SK-N-DZ (cell line): ENCODE data around the gene ALOX15. TPM values are rescaled to one million over a fixed set of nuclear protein-coding genes. Genes with fewer than 3 reads are reported as not detected.
"Not testable (repeated sequence)": the region's sequence is repeated elsewhere in the genome, so short reads cannot be mapped to it uniquely, and the experiment has no call there.

Source experiments
- DNase-seq: peaks from one replicate; pipeline ENCODE4 v3.0.0-alpha.2; 2015; ENCODE audit warnings: low spot score
- polyA plus RNA-seq, 2 experiments: library from polyadenylated mRNA; depleted of rRNA; stranded (reverse); fragments of >200 nt; gene quantifications; 2 replicates each; pipeline ENCODE4 v1.2.3, GENCODE V29; 2014

ALOX15 gene, protein sequence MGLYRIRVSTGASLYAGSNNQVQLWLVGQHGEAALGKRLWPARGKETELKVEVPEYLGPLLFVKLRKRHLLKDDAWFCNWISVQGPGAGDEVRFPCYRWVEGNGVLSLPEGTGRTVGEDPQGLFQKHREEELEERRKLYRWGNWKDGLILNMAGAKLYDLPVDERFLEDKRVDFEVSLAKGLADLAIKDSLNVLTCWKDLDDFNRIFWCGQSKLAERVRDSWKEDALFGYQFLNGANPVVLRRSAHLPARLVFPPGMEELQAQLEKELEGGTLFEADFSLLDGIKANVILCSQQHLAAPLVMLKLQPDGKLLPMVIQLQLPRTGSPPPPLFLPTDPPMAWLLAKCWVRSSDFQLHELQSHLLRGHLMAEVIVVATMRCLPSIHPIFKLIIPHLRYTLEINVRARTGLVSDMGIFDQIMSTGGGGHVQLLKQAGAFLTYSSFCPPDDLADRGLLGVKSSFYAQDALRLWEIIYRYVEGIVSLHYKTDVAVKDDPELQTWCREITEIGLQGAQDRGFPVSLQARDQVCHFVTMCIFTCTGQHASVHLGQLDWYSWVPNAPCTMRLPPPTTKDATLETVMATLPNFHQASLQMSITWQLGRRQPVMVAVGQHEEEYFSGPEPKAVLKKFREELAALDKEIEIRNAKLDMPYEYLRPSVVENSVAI
- not detected in 2 replicates for polyA plus RNA-seq (2014; cell fraction: cytosol; rRNA removed)
- polyA plus RNA-seq (2014; cell fraction: nucleus; rRNA removed): not detected in 2 replicates

DNA sequence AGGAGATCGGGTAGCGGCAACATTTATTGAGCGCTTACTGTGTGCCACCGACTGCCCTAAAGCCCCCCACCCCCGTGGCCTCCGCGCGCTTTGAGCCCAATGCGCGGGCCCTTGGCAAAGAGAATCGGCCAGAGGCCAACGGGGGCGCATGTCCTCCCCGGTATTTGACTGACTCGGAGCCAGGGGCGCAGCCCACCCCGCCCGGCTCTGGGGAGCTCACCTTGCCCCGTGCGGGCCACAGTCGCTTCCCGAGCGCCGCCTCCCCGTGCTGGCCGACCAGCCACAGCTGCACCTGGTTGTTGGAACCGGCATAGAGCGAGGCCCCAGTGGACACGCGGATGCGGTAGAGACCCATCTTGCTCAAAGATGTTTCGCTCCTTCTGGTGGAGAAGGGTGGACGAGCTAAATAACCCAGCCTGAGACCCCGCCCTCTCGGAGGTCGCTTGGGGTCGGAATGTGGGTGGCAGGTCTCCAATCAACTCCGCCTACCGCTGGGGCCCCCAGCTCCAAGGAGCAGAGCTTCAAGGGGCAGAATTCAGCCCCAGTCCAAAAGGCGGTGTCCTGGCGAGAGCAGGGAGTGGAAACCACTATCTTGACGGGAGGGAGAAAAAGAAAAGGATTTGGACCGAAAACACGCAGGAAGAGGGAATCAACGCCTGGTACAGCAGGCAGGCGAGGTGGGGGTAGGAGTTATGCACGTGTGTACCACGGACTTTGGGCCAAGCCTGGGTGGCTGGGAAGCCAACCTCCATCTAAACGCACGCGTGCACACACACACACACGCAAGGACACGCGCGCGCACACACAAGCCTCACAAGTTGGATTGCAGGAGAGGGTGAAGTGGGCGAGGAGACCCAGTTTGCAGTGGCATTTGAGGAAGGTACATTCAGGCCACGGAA is at the start of gene ALOX15:
TSS of gene ALOX15 (minus strand) at position 382 of the 899 bp plus-strand sequence. CDS start at position 355, 27 bp downstream.
- DNase-seq: no peak

DNA sequence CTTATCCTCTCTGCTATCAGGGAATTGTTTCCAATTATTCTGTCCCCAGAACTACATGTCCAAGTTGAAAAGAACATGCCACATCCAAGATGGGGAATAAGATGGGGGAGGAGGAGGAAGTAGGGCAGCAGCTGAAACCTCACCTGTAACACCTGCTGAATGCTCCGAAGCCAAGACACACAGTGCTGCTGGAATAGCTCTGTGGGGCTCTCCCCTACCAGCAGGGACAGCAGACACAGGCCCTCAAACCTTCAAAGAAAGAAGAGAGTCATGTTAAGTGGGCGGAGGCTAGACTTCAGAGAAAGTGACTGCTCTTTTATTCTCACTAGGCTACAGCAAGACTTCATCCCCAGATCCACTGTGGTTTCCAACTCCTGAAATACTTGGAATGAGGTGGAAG is 49.3 kb upstream of the ALOX15 start:
- DNase-seq: no peak

DNA sequence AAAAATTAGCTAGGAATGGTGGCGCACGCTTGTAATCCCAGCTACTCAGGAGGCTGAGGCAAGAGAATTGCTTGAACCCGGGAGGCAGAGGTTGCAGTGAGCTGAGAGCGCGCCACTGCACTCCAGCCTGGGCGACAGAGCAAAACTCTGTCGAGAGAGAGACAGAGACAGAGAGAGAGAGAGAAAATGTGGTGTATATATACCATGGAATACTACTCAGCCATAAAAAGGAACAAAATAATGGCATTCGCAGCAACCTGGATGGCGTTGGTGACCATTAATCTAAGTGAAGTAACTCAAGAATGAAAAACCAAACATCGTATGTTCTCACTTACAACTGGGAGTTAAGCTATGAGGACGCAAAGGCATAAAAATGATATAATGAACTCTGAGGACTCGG is 48.4 kb upstream of the ALOX15 start:
- DNase-seq: not testable (repeated sequence)

DNA sequence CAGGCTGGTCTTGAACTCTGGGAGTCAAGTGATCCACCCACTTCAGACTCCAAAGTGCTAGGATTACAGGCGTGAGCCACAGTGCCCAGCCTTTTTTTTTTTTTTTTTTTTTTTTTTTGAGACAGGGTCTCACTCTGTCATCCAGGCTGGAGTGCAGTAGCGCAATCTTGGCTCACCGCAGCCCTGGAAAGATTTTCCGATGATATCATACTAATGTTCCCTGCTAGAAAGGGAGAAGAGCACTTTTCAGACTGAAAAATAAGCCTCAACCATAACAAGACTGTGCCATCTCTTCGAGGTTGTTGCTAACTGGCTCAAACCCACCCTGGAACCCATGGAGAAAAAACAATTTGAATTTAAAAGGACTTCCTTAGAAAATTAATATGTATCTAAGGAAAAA is 42.3 kb upstream of the ALOX15 start:
- not testable (repeated sequence) for DNase-seq

DNA sequence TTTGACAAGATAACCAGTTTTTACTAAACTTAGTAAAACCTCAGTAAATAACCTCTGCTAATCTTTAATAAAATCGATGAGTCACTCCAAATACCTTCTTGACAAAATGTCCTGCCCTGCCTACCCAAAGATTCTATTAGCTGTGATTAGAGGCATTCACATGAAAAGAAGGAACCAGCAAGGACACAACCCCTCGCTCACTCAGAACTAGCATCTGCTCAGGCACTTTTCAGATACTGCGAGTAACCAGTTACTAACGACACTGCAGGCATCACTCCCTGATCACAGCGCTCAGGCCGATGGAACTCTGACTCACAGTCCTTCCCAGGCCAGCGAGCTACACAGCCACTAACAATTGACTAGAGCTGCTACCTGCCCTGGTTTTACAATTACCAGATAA is 38.2 kb upstream of the ALOX15 start:
- DNase-seq: no peak

DNA sequence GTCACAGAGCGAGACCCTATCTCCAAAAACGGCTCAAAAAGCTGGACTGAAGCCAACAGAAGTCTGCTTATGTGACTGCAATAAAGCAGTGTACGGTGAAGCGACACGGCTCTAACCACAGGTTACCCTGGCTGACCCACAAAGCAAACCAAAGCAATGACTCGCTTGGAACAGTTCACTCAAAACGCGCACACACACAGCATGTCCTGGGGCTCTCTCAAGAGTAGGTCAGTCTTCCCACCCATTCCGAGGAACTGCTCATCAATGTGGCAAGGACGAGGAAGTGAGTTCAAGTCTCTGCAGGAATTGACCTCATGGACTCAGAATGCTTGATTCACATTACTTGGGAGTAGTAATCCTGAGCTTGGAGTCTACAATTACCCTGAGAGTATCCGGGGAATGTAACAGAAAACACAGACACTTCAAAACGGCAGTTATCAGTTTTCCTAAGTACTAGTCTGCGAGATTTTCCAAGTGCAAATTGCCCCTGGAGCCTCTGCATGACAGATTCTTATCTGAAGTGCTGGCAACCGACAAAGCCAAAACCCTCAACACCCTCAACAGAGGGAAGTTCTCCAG is 37.1 kb upstream of the ALOX15 start:
- peak; percentile 49 for DNase-seq

DNA sequence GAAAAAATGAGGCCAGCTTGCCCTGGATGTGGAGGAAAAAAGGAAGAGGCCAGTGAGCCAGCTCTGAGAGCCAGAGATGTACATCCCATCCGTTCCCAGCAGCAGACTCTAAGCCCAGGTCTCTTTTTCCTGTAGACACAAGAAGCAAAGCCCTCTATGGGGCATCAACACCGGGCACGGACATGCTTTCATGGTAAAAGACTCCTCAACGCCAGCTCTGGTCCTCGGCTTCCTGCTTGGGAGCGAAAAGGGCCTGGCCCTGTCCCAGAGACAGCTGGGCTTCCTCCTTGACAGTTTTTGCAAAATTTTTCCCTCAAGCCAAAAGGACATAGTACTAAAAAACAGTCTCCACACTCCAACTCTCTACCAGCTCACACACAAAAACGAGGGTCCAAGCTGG is 35.3 kb upstream of the ALOX15 start:
- no peak for DNase-seq

DNA sequence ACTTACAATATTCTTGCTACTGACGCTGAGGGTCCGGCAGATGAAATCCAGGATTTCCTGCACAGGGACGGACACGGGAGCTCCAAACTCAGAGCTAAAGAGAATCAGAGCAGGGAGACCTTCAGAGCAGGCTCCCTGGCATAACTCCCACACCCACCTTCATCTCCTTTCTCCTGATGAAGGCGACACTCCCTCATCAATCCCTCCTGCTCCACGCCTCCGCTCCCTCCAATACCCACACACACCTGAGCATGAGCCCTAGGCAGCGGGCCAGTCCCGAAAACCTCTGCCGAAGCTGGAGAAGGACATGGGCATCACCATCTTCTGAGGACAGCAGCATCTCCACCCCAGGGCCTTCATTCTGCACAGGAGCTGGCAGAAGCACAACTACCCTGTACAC is 34.3 kb upstream of the ALOX15 start:
- DNase-seq: no peak

DNA sequence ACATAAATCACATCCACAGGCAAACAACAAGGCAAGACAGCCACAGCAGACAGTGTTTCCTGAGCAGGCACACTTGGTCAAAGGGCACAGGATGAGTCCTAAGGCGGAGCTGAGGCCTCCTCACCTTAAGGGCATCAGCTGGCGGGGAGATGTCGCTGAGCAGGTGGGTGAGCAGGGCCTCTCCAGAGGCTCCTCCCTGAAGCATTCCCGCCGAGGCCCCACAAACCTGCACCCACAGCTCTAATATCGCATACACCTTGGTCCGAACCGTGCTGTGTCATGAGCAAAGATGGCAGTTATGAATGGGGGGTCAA is 33.2 kb upstream of the ALOX15 start:
- no peak for DNase-seq

DNA sequence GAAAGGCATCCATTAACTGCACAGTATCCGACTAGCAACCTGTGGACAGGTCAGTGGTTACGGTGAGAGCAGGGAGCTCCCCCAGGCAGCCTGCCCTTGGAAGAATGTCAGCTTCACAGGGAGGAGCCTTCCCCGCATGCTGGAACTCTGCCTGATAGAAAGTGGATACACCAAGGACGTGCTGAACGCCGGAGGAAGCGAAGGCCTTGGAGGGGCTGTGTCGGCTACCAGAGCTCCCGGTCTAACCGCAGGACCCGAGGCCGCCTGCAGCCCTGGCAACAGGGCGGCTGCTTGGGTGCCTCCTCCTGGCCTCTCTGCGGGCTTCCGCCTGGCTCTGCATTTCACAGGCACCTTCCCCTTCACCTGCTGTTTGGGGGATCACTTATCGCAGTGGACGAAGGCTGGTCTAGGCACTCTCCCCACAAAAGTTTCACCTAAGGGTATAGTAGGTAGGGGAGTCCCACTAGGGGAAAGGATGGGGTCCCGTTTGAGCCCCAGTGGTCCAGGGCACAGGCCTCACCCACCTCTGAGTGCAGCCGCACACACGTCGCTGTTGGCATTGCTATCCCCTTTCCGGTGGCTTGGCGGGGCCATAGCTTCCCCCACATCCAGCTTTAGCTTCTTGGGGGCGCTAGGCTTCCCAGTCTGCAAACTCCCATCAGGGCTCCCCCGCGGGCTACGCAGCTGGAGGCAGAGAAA is 32.7 kb upstream of the ALOX15 start:
- no peak for DNase-seq

DNA sequence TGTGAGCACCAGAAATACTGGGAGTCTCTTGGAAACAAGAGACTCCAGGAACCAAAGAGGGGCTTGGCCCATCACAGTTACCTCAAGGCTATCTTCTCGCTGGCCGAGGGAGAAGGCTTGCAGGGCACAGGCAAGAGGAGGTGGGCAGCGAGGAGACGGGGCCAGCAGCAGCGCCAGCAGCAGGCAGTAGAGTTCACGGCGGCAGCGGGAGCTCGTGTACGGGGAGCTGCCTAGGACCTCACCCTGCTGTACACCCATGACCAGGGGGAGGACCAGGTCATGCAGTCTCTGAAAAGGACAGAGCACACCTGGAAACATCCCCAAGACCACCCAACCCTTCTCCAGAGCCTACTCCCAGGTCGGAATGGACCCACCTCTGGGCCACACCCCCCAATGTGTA is 31.7 kb upstream of the ALOX15 start:
- no peak for DNase-seq

DNA sequence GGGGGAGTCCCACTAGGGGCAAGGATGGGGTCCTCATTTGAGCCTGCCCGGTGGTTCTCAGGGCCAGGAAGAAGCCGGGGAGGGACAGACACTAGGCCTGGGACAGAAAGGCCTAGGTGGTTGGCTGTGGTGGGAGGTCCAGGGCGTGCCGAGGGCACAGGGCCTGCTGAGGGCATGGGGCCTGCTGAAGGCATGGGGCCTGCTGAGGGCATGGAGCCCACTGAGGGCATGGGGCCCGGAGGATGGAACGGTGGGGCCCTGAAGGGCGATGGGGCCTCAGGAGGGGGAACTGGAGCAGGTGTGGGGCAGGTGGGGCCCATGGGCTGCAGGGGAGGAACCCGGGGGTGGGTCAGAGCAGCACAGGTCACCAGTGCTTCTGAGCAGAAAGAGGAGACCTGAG is 31.3 kb upstream of the ALOX15 start:
- DNase-seq: no peak

DNA sequence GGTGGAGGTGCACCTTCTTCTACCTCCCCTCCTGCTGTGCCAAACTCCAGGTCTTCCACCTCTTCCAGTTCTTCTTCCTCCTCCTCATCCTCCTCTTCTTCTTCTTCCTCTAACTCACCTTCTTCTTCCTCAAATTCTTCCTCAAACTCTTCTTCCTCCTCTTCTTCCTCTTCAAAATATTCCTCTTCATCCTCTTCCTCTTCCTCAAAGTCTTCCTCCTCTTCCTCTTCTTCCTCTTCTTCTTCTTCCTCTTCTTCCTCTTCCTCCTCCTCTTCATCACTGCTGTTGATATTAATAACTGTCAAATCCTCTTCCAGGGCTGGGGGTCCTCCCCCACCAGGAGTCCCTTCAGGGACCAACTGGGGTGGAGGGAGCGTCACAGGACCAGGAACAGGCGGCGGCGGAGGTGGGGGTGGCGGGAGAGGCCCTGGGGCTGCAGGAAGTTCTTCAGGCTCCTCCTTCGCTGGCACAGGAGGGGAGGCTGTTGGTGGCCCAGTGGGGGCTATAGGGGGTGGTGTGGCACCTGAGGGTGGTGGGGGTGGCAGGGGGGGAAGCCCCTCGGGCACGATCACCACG is 30.7 kb upstream of the ALOX15 start:
- no peak for DNase-seq

DNA sequence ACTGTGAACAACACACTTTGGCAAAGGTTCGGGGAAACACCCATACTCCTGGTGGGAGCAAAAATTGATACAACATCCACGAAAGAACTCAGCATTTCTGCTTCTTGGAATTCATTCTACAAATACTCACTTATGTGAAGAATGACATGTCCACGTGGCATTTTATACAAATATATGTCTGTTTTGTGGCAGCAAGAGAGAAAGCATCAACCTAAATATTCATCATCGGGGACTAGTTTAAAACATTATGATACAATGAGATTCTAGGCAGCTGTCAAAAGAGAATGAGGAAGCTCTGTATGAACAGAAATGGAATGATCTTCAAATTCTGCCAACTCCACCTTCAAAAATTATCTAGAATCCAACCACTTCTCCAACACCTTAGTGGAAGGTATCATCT is 25.7 kb upstream of the ALOX15 start:
- no peak for DNase-seq

DNA sequence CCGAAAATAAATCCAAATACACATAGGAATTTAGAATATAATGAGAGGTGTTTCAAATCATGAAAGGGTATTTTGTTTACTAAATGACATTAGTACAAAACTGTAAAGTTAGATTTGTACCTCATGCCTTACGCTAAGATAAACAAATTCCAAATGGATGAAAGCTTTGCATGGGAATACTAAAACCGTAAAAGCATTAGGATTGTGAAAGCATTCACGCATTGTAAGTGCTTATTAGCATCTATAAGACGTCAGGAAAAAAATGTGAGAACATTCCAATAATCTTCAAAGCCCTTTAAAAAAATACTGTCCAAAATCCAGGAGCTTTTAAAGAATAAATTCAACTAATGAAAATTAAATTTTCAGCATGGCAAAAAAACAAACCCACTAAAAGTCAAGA is 24.8 kb upstream of the ALOX15 start:
- DNase-seq: no peak

DNA sequence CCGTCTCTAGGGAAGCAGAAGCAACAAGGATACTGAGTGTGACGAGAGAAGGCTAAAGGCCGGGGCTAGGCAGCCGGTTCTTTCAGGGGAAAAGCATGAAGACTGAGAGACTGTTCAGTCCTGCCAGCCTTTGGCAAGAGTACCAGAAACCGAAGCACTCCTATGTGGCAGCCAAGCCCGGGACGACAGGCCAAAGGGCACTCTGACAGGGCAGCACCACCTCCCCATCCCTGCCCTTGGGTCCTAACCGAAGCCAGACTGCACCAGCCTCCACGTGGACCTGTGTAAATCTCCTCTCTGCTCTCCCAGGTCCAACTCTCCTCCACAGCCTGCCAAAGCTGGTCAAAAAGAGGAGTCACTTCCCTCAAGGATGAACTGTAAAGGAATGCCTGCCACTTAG is 23.5 kb upstream of the ALOX15 start:
- DNase-seq: no peak

DNA sequence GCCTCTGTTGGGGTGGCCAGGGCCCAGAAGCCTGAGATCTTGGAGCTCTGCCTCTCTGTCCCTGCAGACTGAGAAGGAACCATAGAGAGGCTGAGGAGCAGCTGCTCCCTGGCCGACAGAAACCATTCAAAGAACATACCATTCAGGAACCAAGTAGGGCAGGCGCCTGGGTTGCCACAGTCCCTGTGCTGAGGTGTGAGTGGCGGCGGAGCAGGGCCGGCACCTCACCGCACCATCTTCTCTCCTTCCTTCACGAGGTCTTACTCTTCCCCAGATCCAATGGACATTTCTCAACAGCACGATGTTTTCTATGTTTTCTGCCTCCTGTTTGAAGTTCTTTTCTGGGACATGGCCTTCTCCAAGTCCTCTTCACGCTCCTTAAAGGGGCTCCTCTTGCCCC is 22.8 kb upstream of the ALOX15 start:
- no peak for DNase-seq

DNA sequence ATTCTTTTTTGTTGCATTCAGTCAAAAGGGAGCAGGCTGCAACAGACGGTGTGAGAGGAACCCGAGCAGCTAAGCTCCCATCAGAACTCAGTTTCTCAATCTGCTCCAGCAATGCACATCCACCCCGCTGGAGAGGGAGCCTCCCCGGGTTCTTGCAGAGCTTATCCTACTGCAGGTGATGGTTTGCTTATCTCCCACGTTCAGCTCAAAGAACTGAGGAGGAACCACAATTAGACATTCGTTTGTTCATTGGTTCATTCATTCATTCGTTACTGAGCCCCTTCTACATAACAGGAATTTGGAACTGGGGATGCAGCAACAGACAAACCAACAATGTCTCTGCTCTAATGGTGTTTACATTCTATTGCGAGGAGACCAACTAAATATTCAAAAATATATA is 22.2 kb upstream of the ALOX15 start:
- no peak for DNase-seq

DNA sequence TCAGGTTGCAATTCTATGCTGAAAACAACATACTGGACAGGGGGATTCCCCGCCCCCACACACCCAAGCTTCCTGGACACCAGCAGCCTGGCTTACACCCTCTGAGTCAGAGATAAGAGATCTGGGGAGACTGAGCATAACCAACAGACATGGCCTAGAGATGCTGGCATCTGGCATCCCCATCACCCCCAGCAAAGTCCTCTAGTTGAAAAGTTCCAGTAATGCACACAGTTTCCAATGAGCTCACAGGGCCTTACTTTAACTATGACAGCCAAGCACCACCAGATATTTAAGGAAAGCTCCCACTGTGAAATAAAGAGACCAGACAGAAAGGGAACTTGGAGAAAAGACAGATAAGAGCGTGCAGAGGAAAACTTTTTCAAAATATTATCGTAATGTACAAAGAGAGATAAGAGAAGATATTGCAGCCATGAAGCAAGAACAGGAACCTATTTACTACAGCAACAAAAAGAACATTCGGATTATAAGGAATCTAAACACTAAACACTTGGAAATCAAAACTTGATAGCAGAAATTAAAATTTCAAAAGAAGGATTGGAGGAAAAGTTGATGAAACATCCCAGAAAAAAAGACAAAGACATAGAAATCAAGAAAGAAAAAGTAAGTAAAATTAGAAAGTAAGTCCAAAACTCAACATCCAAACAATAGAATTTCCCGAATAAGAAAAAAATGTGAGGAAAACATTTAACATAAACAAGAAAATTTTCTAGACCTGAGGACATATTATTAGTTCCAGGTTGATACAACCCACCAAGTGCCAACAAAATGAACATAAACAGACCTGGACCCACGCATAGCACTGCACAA is 17.2 kb upstream of the ALOX15 start:
- DNase-seq: no peak

DNA sequence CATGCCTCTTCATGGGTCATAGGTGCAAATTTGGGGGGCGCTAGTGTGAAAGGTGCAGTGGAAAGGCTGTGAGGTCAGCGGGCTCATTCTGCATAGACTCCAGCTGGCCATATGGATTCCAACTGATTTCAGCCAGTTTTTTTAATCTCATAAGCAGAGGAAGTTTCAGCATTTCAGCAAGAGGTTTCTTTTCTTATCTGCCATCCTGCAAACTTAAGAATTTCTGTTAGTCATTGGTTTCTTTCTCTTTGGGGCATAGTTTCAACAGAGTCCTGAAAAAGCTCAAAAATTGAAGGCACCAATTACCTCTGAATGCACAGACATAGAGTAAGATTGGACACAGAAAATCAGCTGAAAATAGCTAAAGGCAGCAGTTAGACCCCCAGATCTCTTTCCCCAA is 16.2 kb upstream of the ALOX15 start:
- DNase-seq: no peak
